HEK293T (cell line): Measurements from ENCODE around the gene MRGPRX1.

ENCODE experiments used
- ARNT ChIP-seq: fragments of 450-650 bp; IDR thresholded peaks from 2 replicates; pipeline ENCODE4 v1.6.1; 2017; ENCODE audit warnings: mild to moderate bottlenecking
- FOXK2 ChIP-seq: fragments of 450-650 bp; IDR thresholded peaks from 2 replicates; pipeline ENCODE4 v1.6.1; 2016; ENCODE audit warnings: mild to moderate bottlenecking
- L3MBTL2 ChIP-seq: fragments of 450-650 bp; conservative IDR thresholded peaks from 2 replicates; pipeline ENCODE4 v1.6.1; 2016; ENCODE audit warnings: mild to moderate bottlenecking
- LEF1 ChIP-seq: fragments of 450-650 bp; IDR thresholded peaks from 2 replicates; pipeline ENCODE4 v1.6.1; 2017; ENCODE audit warnings: mild to moderate bottlenecking, borderline replicate concordance

DNA sequence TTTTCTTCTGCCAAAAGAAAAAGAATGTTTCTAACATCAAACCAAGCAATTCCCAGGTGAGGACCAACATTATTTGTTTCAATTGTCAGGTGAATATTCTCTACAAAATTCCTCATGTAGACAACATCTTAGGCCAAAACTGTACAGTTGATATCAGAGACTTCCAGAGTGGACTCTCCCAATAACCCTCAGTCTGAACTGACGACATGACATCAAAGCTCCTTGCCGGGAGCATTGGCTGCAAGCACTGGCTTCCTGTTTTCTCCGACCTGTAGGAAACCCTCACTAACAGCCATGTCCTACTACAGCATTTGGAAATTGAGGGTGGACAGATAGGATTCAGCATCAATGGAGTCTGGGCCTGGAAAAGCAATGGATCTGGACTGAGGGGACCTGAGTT is 30.5 kb upstream of the MRGPRX1 start:
- TF ChIP-seq ARNT: no peak
- TF ChIP-seq LEF1: no peak
- TF ChIP-seq L3MBTL2: no peak
- no peak for TF ChIP-seq FOXK2
